HCT116 (cell line): Measurements from ENCODE around the gene TANC1. TPM values are rescaled to one million over a fixed set of nuclear protein-coding genes. Genes with fewer than 3 reads are reported as not detected.

ENCODE experiments used
- ATAC-seq: fragments of 200-7000 bp; cut with Tn5 transposase; 2 replicates; pipeline ENCODE4 v1.9.1; 2020; ENCODE audit warnings: mild to moderate bottlenecking, moderate library complexity
- BruUV-seq: library from RNA; stranded (reverse); fragments of 400-500 nt; replicated peaks from 2 replicates; lab custom pipeline; 2021; lab: Mats Ljungman, UMichigan
- CTCF ChIA-PET: fragments of 300-600 bp; sonication (Branson Sonifier 250); formaldehyde crosslinking; loops from one replicate; lab custom pipeline; 2021; ENCODE audit warnings: antibody characterized with exemption; lab: Charles Lee
- POLR2A ChIA-PET: fragments of 300-600, 350-600 bp; sonication (Branson Sonifier 250); formaldehyde crosslinking; loops from one replicate; lab custom pipeline; 2021; ENCODE audit warnings: antibody characterized with exemption; lab: Charles Lee
- RAD21 ChIA-PET, 2 experiments: fragments of 300-600 bp; sonication (Branson Sonifier 250); formaldehyde crosslinking; loops; one replicate each; lab custom pipeline; 2023; ENCODE audit warnings: low total read pairs in 2 of 2; ENCODE audit not compliant: uncharacterized antibody in 2 of 2, unreplicated experiment in 2 of 2, low non-redundant PET in 1 of 2; lab: Charles Lee
- DNase-seq: peaks from one replicate; pipeline ENCODE4 v3.0.0-alpha.2; 2010; ENCODE audit warnings: low read depth, low spot score
- H2AFZ ChIP-seq: fragments of 200-600 bp; shearing (Covaris generic), sonication (generic); 2 replicates; pipeline ENCODE4 v1.6.1; 2017; ENCODE audit warnings: low read depth, mixed run types, mixed read lengths, antibody characterized with exemption, low read length; ENCODE audit not compliant: poor library complexity, severe bottlenecking
- H3K27ac ChIP-seq: 2 replicates; pipeline ENCODE4 v1.5.1; 2012; ENCODE audit warnings: low read depth, low read length
- H3K27me3 ChIP-seq: fragments of 200-600 bp; sonication (generic); 2 replicates; pipeline ENCODE4 v1.6.1; 2016; ENCODE audit warnings: mixed run types, low read length, mixed read lengths; ENCODE audit not compliant: insufficient read depth
- H3K36me3 ChIP-seq, 2 experiments: fragments of 200-500 bp in 1 of 2; fragments of 200-600 bp in 1 of 2; sonication (Bioruptor generic) in 1 of 2; sonication (generic) in 1 of 2; 2 replicates each; pipeline versions ENCODE4 v1.5.1 to v1.6.1; 2014 to 2016; ENCODE audit warnings: low read length in 2 of 2, inconsistent platforms in 1 of 2, mixed read lengths in 1 of 2, mixed run types in 1 of 2; ENCODE audit not compliant: insufficient read depth in 2 of 2, control insufficient read depth in 1 of 2
- H3K4me1 ChIP-seq, 2 experiments: fragments of 200-600 bp in 1 of 2; sonication (generic) in 1 of 2; 2 replicates each; pipeline versions ENCODE4 v1.5.1 to v1.6.1; 2012 to 2017; ENCODE audit warnings: low read length in 2 of 2, inconsistent platforms in 1 of 2, mild to moderate bottlenecking in 1 of 2, mixed read lengths in 1 of 2, mixed run types in 1 of 2, moderate library complexity in 1 of 2; ENCODE audit not compliant: insufficient read depth in 2 of 2, control insufficient read depth in 1 of 2
- H3K4me2 ChIP-seq: fragments of 200-600 bp; sonication (generic); 2 replicates; pipeline ENCODE4 v1.6.1; 2017; ENCODE audit warnings: mixed run types, low read length, mixed read lengths
- H3K4me3 ChIP-seq, 2 experiments: fragments of 200-600 bp in 1 of 2; sonication (generic) in 1 of 2; replicated peaks in 1 of 2; 2 replicates each; pipeline ENCODE4 v1.5.1; 2011 to 2016; ENCODE audit warnings: low read length in 2 of 2, control low read depth in 1 of 2, low read depth in 1 of 2, mild to moderate bottlenecking in 1 of 2, mixed read lengths in 1 of 2, mixed run types in 1 of 2
- H3K79me2 ChIP-seq: fragments of 200-600 bp; sonication (generic); 2 replicates; pipeline ENCODE4 v1.6.1; 2017; ENCODE audit warnings: mild to moderate bottlenecking, mixed run types, low read length, moderate library complexity, mixed read lengths; ENCODE audit not compliant: insufficient read depth
- H3K9ac ChIP-seq: fragments of 200-600 bp; sonication (generic); 2 replicates; pipeline ENCODE4 v1.6.1; 2016; ENCODE audit warnings: low read length, mixed read lengths
- H3K9me2 ChIP-seq: fragments of 200-600 bp; sonication (generic), shearing (Covaris generic); 2 replicates; pipeline ENCODE4 v1.6.1; 2017; ENCODE audit warnings: mixed run types, mild to moderate bottlenecking, moderate library complexity; ENCODE audit not compliant: insufficient read depth
- H3K9me3 ChIP-seq, 2 experiments: fragments of 200-500 bp in 1 of 2; fragments of 200-600 bp in 1 of 2; sonication (Bioruptor generic) in 1 of 2; sonication (generic) in 1 of 2; 2 replicates each; pipeline ENCODE4 v1.6.1; 2014 to 2017; ENCODE audit warnings: low read length in 2 of 2, mixed read lengths in 2 of 2, inconsistent platforms in 1 of 2, low read depth in 1 of 2, mild to moderate bottlenecking in 1 of 2, mixed run types in 1 of 2, moderate library complexity in 1 of 2; ENCODE audit not compliant: control insufficient read depth in 1 of 2, insufficient read depth in 1 of 2
- H4K20me1 ChIP-seq: fragments of 200-600 bp; sonication (generic), shearing (Covaris generic); 2 replicates; pipeline ENCODE4 v1.6.1; 2017; ENCODE audit warnings: mixed run types, mild to moderate bottlenecking, moderate library complexity; ENCODE audit not compliant: insufficient read depth
- POLR2AphosphoS5 ChIP-seq: IDR thresholded peaks from 2 replicates; pipeline ENCODE4 v1.6.1; 2011; ENCODE audit warnings: mild to moderate bottlenecking, low read depth, low read length, moderate library complexity
- REST ChIP-seq: IDR thresholded peaks from 2 replicates; pipeline ENCODE4 v1.6.1; 2012; ENCODE audit warnings: low read depth
- SP1 ChIP-seq: IDR thresholded peaks from 2 replicates; pipeline ENCODE4 v1.6.1; 2012; ENCODE audit warnings: low read depth
- YY1 ChIP-seq: IDR thresholded peaks from 2 replicates; pipeline ENCODE4 v1.6.1; 2011; ENCODE audit warnings: low read length, low read depth, moderate library complexity, mild to moderate bottlenecking; ENCODE audit not compliant: insufficient replicate concordance; ENCODE audit errors: extremely low read depth
- intact Hi-C: fragments of 100-400 bp; cut with micrococcal nuclease; formaldehyde crosslinking; loops from 2 replicates; pipeline ENCODE4 v1.10.0; 2022
- total RNA-seq: library from RNA; stranded (reverse); gene quantifications from one replicate; pipeline ENCODE4 v1.2.1, GENCODE V29; 2021; ENCODE audit not compliant: unreplicated experiment
- TF ChIP-seq, protein P1 (sequence below): IDR thresholded peaks from 2 replicates; pipeline ENCODE4 v1.6.1; 2012

Gene TANC1
- total RNA-seq, 1 experiment from 2014 or later, result 15.1 TPM

- Histone ChIP-seq H4K20me1 (no peaks in the 10 kb centered on the region), H3K79me2 (peaks cover 37% of the 10 kb centered on the region), H3K4me2 (no peak overlapping the region), H3K9me3 (no peaks in the 10 kb centered on the region), H3K4me1 (peaks cover 0 to 7% of the 10 kb centered on the region in 2 experiments; a peak in 1 of 4 replicates), H3K9me2 (no peaks in the 10 kb centered on the region), H3K36me3 (no peaks in the 10 kb centered on the region), H3K27ac (no peak overlapping the region), H3K9ac (no peak overlapping the region), H2AFZ (no peak overlapping the region), H3K4me3 (no peak overlapping the region), H3K27me3 (no peaks in the 10 kb centered on the region)
- TF ChIP-seq YY1 (no peak), SP1 (no peak), REST (no peak), POLR2AphosphoS5 (no peak)
- TF ChIP-seq, protein P1, sequence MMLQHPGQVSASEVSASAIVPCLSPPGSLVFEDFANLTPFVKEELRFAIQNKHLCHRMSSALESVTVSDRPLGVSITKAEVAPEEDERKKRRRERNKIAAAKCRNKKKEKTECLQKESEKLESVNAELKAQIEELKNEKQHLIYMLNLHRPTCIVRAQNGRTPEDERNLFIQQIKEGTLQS, result no peak
- RAD21 ChIA-PET, result interaction anchor here in 1 of 2 experiments (0.6 kb wide), 1 partner anchor 19 kb away, joined by 4 read pairs; no protein-coding TSS in a partner anchor
- ATAC-seq, result no peak
- POLR2A ChIA-PET, result no interaction called here
- CTCF ChIA-PET, result no interaction called here
- intact Hi-C loops, result no loop called here
- no peak for DNase-seq
- no TSS peak for BruUV-seq
Measured at GRCh38 chr2:158988501-158988900, 20.1 kb downstream of the TANC1 start.
